Tibial nerve (tissue), 3 donors: ENCODE results near the gene CAPN1.

Experiments used
- CTCF ChIP-seq, 5 experiments: fragments of 200-600 bp in 3 of 5; fragments of 450-650 bp in 2 of 5; sonication (generic) in 3 of 5; IDR thresholded peaks; one replicate each; pipeline ENCODE4 v1.5.1; 2016 to 2019; ENCODE audit warnings: antibody characterized with exemption in 5 of 5, mild to moderate bottlenecking in 3 of 5, moderate library complexity in 2 of 5
- POLR2A ChIP-seq, 2 donors: fragments of 450-650 bp; IDR thresholded peaks; one replicate each; pipeline ENCODE4 v1.6.1; 2017; ENCODE audit warnings: antibody characterized with exemption in 2 of 2, mild to moderate bottlenecking in 2 of 2, moderate library complexity in 2 of 2

- TF ChIP-seq CTCF (IDR thresholded peaks at IDR 0.05): no peak
- no peak for TF ChIP-seq POLR2A (IDR thresholded peaks at IDR 0.05)
These were observed 28.1 kb downstream of the CAPN1 start for GRCh38 chr11:65209711-65210360.
